GM18499 (cell line): Measurements from ENCODE around the gene NXPH2.

Source experiments
- ATAC-seq: cut with Tn5 transposase; IDR thresholded peaks from one replicate; pipeline ENCODE4 v1.9.1; 2021; ENCODE audit warnings: moderate number of reproducible peaks; ENCODE audit not compliant: insufficient read depth, unreplicated experiment

The NXPH2 gene

GRCh38 chr2:138779781-138780445 is at the start of gene NXPH2:
Gene NXPH2, minus strand, starts transcription at chr2:138780390. Its CDS starts 149 bp downstream, at chr2:138780241.
- ATAC-seq = no peak

DNA sequence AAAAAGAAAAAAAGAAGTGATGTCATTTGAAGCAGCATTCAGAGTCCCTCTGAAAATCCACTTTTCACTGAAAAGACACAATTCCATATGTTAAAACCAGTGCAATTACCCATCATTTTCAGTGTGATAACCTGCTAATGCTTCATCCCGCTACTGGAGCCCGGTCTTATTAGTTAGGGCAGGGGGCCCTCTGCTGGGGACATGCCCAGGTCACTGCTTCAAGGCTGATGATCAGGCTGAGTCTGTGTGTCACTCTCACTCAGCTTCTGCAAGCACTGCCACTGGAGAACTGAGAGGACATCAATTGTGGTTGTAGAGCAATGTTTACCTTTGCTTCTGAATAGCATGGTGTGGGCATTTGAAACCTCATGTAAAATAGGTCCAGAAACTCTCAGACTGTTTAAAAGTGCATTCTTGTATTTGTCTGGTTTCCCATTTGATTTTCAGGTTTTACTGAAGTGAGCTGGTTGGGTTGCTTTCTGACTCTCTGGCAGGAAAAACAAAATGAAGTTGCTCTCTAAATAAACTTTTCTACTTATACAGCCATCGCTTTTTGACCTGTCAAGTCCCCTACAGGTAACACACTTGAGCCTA is 49.2 kb upstream of the NXPH2 start:
- no peak for ATAC-seq

DNA sequence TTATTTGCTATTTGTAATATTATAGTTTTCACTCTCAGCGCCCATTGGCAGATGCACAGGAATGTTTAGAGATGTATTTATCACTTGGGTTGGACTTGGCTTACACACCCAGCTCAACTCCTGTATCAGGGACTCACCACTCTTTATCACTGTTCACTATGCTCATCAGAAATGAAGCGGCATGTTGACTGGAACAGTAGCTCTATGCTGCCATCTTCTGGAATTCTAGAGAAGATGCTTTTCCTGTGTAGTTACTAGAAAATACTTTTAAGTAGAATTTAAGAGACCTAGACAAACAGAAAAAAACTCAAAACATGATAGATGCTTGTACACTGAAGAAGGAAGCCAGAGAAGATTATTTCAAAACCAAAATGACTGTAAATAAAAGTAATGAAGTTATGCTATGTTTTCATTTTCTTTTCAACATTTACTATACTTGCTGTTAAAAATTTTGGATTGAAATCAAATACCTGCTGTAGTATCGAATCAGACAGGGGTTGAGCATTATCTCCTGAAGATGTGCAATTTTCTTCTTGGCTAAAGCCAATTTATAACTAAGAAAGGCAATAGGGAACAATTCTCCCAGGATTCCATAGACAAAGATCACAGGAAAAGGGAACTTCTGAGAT is 47.4 kb upstream of the NXPH2 start:
- ATAC-seq = no peak

GRCh38 chr2:138823666-138824065 is 43.5 kb upstream of the NXPH2 start:
- ATAC-seq = no peak

DNA sequence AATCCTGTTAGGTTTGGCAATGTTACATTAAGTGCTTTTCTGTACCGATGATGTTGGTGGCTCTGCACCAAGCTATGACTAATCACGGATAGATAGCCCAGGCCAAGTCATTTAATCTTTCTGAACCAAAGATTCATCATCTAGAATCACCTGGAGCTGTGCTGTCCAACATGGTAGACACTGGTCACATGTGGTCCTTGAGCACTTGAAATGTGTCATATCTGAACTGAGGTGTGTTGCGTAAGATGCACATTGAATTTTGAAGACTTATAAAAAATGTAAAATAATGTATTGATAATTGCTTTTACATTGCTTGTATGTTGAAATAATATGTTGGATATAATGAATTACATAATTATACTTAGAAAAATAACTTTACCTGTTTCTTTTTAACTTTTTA is 39.8 kb upstream of the NXPH2 start:
- no peak for ATAC-seq

DNA sequence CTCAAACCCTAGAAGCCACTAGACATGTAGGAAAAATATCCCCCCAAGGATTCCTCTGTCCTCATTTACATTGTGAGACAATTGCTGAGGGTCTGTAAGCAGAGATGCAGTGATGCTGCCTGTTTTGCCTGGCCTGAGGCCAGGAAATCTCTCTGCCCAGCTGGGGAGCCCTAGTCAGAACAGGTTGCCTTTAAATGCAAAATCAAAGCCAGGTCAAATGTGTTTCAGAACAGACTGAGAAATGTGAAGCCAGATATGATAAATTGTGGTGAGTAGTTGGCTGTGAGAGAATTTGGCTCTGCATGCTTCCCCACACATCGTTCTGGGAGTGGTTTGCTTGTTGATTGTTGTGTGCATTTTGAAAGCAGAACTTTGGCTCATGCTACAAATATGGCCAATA is 38.4 kb upstream of the NXPH2 start:
- ATAC-seq = no peak

GRCh38 chr2:138814123-138814898 is 34.1 kb upstream of the NXPH2 start:
- ATAC-seq = no peak

GRCh38 chr2:138811431-138811830 is 31.2 kb upstream of the NXPH2 start:
- ATAC-seq = no peak

DNA sequence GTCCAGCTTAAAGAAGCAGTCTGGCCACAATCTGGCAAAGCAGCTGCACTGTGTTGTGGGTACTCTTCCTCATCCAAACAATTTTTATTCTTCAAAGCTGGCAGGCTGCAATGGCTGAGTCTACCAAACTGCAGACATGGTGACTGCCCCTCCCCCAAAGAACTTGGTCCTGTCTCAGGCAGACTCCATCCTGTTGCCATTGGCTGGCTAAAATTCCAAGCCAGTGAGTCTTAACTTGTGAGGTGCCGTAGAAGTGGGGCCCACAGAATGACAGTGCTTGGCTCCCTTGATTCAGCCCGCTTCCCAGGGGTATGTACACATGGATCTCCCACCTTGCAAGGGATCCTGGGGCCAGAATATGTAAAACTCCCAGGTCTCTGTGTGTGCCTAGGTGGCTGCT is 14.5 kb upstream of the NXPH2 start:
- ATAC-seq = no peak

DNA sequence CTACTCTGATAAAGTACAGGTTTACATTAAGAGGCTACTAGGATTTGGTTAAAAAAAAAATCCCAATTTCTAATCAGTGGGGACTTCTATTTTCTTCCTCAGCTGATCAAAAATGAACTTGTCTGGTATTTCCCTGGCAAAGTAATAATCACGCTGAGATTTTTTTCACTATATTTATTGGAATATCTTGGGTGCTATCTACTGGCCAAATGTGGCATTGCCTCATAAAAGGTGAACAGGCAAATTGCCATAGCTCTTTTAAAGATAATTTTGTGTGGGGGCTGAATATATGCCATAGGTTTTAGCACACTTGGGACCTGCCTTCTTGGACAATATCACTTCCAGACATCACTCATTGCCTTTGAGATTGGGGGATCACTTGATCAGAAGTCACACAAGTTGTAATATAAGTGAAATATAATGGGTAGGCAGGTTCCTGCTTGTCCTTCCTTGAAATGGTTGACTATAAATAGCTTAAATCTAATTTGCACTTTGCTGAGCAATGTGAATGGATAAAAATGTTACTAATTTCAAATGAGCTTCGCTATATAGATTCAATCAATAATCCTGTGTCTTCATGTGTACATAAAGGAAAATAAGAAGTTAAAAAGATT is 7.0 kb upstream of the NXPH2 start:
- no peak for ATAC-seq

DNA sequence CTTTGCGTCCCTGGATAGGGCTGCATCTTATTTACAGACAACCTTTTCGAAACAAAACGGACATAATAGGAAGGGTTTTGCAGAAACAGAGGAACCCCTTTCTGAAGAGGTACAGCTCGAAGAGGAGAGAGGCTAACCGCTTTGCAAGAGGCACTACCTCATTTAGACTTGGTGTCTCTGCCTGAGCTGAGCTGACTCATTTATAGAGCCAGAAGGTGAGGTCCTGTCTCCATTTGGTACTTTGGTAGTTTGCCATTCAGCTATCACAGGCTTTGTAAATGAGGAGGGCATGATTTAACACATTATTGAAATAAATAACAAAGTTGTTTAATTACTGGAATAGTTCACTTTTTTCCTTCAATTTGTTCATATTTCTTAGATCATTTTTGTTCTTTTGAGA is 2.2 kb upstream of the NXPH2 start:
- ATAC-seq = no peak

- no peak for ATAC-seq
These were observed 718 bp upstream of the NXPH2 start for GRCh38 chr2:138780908-138781307.

DNA sequence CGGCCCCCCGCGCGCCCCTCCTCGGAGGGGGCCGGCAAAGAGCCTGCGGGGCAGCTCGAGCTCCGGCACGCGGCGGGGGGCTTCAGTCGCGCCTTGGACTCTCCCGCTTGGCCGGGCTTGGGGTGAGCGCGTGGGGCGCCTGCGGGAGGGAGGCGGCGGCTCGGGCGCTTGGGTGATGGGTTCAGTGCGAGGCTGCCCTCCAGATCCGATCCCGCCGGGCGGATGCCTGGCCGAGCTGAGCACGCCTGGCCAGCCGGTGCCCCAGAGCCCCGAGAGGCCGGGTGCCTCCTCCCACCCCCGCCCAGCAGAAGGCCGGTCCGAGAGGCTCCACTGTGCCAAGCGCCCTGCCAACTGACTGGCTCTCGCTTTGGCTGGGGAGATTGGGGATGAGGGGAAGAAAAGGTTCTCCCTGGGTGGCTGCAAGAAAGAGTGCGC is 273 bp upstream of the NXPH2 start:
- no peak for ATAC-seq

GRCh38 chr2:138779406-138779780 is 797 bp downstream of the NXPH2 start:
- no peak for ATAC-seq

DNA sequence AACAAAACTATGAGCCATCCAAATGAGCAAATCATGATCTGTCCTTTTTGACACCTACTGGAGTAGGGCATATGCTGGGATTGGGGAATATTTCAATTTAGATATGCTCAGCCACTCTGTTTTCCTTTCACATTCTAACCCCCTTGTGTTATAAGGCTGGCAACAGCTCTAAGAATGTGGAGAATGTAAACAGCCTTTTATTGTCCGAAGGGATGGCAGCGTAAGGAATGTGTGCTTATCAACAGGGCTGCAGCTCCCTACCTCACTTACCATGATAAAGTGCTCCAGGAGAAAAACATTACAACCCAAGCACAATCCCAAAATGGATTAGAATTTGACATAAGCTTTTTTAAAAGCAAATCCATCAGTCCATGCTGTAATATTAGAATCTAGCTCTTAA is 2.2 kb downstream of the NXPH2 start:
- ATAC-seq = no peak

DNA sequence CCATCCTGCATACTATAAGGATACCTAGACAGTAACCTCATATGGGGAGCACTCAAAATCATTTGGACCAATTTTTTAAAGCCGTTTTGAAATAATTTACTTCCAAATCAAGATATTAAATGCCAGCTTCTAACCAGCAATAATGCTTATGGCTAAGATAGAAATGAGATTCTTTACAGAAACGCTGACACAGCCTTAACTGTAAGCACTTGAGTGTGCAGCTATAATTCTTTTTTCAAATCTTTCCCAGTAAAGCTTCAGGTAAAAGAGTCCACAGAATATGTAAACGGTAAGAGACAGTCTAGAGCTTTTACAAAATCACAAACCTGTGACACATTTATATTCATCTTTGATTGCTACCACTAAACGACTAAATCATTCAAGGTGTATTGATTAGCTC is 4.5 kb downstream of the NXPH2 start:
- ATAC-seq = no peak

GRCh38 chr2:138771534-138771933 is 8.7 kb downstream of the NXPH2 start:
- ATAC-seq = no peak

DNA sequence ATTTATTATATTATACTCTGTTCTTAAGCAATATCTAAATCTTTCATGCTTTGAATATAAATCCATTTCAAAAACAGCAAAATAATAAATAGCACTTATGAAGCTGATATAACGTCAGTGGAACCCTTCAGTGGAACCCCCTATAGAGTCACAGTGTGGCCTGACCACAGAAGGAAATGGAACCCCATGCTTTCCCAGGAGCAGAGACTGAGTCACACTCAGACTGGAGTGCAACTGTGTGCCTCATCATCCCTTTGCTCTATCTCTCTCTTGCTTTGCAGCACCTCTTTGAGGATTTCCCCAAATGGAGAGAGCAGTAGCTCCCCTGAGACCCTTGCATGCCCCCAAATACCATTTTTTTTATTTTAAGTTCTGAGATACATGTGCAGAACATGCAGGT is 13.1 kb downstream of the NXPH2 start:
- no peak for ATAC-seq

DNA sequence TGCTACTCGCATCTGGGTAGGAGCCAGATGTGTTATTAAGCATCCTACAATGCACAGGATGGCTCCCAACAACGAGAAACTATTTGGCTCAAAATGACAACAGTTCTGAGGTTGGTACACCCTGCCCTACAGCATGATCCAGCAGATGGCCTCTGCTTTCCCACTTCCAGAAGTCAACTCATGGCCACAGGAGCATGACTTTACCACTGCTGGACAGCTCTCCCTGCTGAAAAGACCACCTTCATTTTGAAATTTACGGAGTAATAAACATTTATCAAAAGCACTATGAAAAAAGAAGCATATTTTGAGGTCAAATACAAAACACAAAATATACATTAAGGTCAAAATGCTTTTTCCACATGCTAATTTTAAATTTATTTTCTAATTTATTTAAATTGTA is 13.7 kb downstream of the NXPH2 start:
- ATAC-seq = no peak

- no peak for ATAC-seq
These were observed 16.2 kb downstream of the NXPH2 start for GRCh38 chr2:138763971-138764370.

- no peak for ATAC-seq
These were observed 17.7 kb downstream of the NXPH2 start for GRCh38 chr2:138762533-138762932.
